ENCODE results near the gene C11orf24. TPM values are rescaled to one million over a fixed set of nuclear protein-coding genes. Genes with fewer than 3 reads are reported as not detected.
A peak's percentile ranks its signal among the peaks of the same experiment; 100 is the strongest.

C11orf24 gene
- total RNA-seq, 2 experiments from 2014 or later, result 8.0 to 8.5 TPM

DNA sequence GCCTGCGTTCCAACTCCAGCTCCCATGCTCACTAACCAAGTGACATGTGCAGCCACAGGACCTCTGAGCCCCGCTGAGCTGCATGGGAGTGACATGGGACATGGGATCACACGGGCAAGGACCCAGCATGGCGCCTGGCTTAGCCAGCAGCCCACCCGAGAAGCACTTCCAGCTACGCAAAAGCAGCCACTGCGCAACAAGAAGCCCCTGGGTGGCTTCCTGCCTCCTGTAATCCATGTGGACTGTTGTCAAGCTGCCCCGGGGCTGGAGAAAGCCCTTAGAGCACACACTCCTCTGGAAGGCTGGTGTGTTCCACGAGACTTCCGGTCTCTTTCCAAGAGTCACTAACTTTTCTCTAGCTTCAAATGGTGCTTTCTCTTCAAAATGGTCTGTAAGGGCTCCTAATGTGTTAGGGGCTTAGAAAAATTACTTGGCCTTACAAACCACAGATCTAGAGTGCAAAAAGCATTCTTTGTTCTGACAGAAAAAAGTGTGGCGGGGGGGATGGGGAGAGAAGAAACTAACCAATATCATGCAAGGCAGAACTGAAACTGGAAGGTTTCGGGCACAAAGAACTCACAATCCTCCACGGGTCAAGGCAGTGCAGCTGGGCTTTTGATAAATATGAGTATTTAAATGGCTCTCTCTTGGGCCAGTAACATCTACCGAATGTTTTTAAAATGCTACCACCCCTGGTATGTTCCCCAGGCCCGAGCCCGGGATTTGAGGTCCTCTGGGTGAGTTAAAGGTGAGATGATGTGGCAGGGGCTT is 5.5 kb downstream of the C11orf24 start:
- POLR2A ChIA-PET, result no interaction called here

GRCh38 chr11:68264741-68265540 is 6.8 kb downstream of the C11orf24 start:
- H3K36me3 ChIP-seq (ENCODE audit: insufficient read depth, low read length), result peaks cover 54% of the 10 kb centered on the region
- ATAC-seq (ENCODE audit: poor library complexity), result no peak
- intact Hi-C loops (cut with DNase I, micrococcal nuclease), result no loop called here
- ChIA-PET CTCF (no interaction called here), POLR2A (no interaction called here)
- TF ChIP-seq, protein P1, sequence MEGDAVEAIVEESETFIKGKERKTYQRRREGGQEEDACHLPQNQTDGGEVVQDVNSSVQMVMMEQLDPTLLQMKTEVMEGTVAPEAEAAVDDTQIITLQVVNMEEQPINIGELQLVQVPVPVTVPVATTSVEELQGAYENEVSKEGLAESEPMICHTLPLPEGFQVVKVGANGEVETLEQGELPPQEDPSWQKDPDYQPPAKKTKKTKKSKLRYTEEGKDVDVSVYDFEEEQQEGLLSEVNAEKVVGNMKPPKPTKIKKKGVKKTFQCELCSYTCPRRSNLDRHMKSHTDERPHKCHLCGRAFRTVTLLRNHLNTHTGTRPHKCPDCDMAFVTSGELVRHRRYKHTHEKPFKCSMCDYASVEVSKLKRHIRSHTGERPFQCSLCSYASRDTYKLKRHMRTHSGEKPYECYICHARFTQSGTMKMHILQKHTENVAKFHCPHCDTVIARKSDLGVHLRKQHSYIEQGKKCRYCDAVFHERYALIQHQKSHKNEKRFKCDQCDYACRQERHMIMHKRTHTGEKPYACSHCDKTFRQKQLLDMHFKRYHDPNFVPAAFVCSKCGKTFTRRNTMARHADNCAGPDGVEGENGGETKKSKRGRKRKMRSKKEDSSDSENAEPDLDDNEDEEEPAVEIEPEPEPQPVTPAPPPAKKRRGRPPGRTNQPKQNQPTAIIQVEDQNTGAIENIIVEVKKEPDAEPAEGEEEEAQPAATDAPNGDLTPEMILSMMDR (IDR thresholded peaks at IDR 0.05), result no peak
- Mint-ChIP-seq H3K27ac (no peak overlapping the region), H3K4me1 (ENCODE audit: low read depth) (peaks cover 15% of the 10 kb centered on the region), H3K4me3 (no peak overlapping the region), H3K36me3 (ENCODE audit: low read depth) (peaks cover 60% of the 10 kb centered on the region), H3K27me3 (no peaks in the 10 kb centered on the region), H3K9me3 (no peaks in the 10 kb centered on the region)
- no peaks in the 10 kb centered on the region for H3K27me3 ChIP-seq (ENCODE audit: control insufficient read depth in 1 of 2, insufficient read depth in 2 of 2, low read length in 2 of 2)
- no peaks in the 10 kb centered on the region for H3K9me3 ChIP-seq (ENCODE audit: control insufficient read depth in 1 of 2, insufficient read depth in 1 of 2, low read length in 2 of 2)
- no peak overlapping the region for H3K27ac ChIP-seq (ENCODE audit: low read depth in 1 of 2, low read length in 2 of 2)
- no peak for DNase-seq
- H3K4me3 ChIP-seq (ENCODE audit: low read length), result no peak overlapping the region
- H3K4me1 ChIP-seq (ENCODE audit: insufficient read depth, low read length), result no peaks in the 10 kb centered on the region

More for the DNA sequence above, 5.5 kb downstream of the C11orf24 start:
- no peaks in the 10 kb centered on the region for H3K9me3 Mint-ChIP-seq
- ATAC-seq (ENCODE audit: poor library complexity), result no peak
- TF ChIP-seq, protein P1 (IDR thresholded peaks at IDR 0.05), result no peak
- intact Hi-C loops (cut with DNase I, micrococcal nuclease), result no loop called here
- H3K4me3 Mint-ChIP-seq, result no peak overlapping the region
- peak in 1 of 14 experiments; percentile 5 for DNase-seq
- Histone ChIP-seq H3K4me1 (ENCODE audit: insufficient read depth, low read length) (peaks cover 12% of the 10 kb centered on the region), H3K27me3 (ENCODE audit: control insufficient read depth in 1 of 2, insufficient read depth in 2 of 2, low read length in 2 of 2) (no peaks in the 10 kb centered on the region), H3K27ac (ENCODE audit: low read depth in 1 of 2, low read length in 2 of 2) (no peak overlapping the region), H3K4me3 (ENCODE audit: low read length) (no peak overlapping the region), H3K9me3 (ENCODE audit: control insufficient read depth in 1 of 2, insufficient read depth in 1 of 2, low read length in 2 of 2) (no peaks in the 10 kb centered on the region), H3K36me3 (ENCODE audit: insufficient read depth, low read length) (peaks cover 49% of the 10 kb centered on the region)
- peaks cover 27% of the 10 kb centered on the region for H3K4me1 Mint-ChIP-seq (ENCODE audit: low read depth)
- no peaks in the 10 kb centered on the region for H3K27me3 Mint-ChIP-seq
- CTCF ChIA-PET, result no interaction called here
- H3K27ac Mint-ChIP-seq, result no peak overlapping the region
- peaks cover 59% of the 10 kb centered on the region for H3K36me3 Mint-ChIP-seq (ENCODE audit: low read depth)

DNA sequence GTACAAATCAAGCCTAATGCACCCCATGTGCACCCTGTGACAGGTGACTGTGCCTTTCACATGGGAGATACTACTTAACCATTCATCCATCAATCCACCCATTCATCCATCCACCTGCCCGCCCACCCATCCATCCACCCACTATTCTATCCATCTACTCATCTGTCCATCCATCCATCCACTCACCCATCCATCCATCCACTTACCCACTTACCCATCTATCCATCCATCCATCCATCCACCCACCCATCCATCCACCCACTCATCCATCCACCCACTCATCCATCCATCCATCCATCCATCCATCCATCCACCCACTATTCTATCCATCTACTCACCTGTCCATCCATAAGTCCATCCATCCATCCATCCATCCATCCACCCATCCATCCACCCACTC is 7.5 kb downstream of the C11orf24 start:
- H3K9me3 ChIP-seq (ENCODE audit: control insufficient read depth in 1 of 2, insufficient read depth in 1 of 2, low read length in 2 of 2), result no peaks in the 10 kb centered on the region
- H3K4me3 ChIP-seq (ENCODE audit: low read length), result no peak overlapping the region
- peaks cover 60% of the 10 kb centered on the region for H3K36me3 Mint-ChIP-seq (ENCODE audit: low read depth)
- intact Hi-C loops (cut with DNase I, micrococcal nuclease), result no loop called here
- no peak overlapping the region for H3K27ac ChIP-seq (ENCODE audit: low read depth in 1 of 2, low read length in 2 of 2)
- H3K36me3 ChIP-seq (ENCODE audit: insufficient read depth, low read length), result peaks cover 54% of the 10 kb centered on the region
- no peak for ATAC-seq (ENCODE audit: poor library complexity)
- TF ChIP-seq, protein P1 (IDR thresholded peaks at IDR 0.05), result no peak
- DNase-seq, result no peak
- H3K27ac Mint-ChIP-seq, result no peak overlapping the region
- H3K9me3 Mint-ChIP-seq, result no peaks in the 10 kb centered on the region
- no peaks in the 10 kb centered on the region for H3K4me1 ChIP-seq (ENCODE audit: insufficient read depth, low read length)
- CTCF ChIA-PET, result no interaction called here
- POLR2A ChIA-PET, result no interaction called here
- no peaks in the 10 kb centered on the region for H3K27me3 Mint-ChIP-seq
- peaks cover 8% of the 10 kb centered on the region for H3K4me1 Mint-ChIP-seq (ENCODE audit: low read depth)
- H3K27me3 ChIP-seq (ENCODE audit: control insufficient read depth in 1 of 2, insufficient read depth in 2 of 2, low read length in 2 of 2), result no peaks in the 10 kb centered on the region
- H3K4me3 Mint-ChIP-seq, result no peak overlapping the region
